Cardiac fibroblast (primary cell): ENCODE results near the gene CUL2.

ENCODE experiments used
- DNase-seq, 2 donors: peaks; one replicate each; pipeline versions ENCODE4 v3.0.0 to v3.0.0-alpha.2; 2010; ENCODE audit warnings: low read depth in 2 of 2
- H3K4me3 ChIP-seq, 2 donors: replicated peaks in 1 of 2; 1 replicate in 1 of 2; 2 replicates in 1 of 2; pipeline ENCODE4 v1.5.1; 2011; ENCODE audit warnings: low read depth in 2 of 2, low read length in 2 of 2, mild to moderate bottlenecking in 2 of 2, moderate library complexity in 1 of 2
- TF ChIP-seq, protein P1 (sequence below): IDR thresholded peaks from one replicate; pipeline ENCODE4 v1.5.1; 2011; ENCODE audit warnings: low read depth, mild to moderate bottlenecking, low read length, inconsistent platforms

CUL2 gene

DNA sequence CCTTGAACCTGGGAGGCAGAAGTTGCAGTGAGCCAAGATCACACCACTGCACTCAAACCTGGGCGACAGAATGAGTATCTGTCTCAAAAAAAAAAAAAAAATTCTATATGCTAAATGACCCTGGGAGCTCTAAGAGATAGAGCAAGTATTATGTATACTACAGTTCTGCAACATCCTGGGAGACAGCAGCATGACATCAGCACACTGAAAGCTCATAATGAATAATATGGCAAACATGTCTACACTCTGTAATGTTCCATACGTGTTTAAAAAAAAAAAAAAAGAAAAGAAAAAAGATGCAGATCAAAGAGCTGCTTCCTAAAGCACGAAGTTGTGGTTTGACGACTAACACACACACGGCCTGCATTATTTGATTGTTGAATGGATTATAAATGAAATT lies 72.5 kb downstream of the CUL2 start:
- TF ChIP-seq, protein P1, sequence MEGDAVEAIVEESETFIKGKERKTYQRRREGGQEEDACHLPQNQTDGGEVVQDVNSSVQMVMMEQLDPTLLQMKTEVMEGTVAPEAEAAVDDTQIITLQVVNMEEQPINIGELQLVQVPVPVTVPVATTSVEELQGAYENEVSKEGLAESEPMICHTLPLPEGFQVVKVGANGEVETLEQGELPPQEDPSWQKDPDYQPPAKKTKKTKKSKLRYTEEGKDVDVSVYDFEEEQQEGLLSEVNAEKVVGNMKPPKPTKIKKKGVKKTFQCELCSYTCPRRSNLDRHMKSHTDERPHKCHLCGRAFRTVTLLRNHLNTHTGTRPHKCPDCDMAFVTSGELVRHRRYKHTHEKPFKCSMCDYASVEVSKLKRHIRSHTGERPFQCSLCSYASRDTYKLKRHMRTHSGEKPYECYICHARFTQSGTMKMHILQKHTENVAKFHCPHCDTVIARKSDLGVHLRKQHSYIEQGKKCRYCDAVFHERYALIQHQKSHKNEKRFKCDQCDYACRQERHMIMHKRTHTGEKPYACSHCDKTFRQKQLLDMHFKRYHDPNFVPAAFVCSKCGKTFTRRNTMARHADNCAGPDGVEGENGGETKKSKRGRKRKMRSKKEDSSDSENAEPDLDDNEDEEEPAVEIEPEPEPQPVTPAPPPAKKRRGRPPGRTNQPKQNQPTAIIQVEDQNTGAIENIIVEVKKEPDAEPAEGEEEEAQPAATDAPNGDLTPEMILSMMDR, result no peak
- no peak for DNase-seq
- no peak overlapping the region for H3K4me3 ChIP-seq

DNA sequence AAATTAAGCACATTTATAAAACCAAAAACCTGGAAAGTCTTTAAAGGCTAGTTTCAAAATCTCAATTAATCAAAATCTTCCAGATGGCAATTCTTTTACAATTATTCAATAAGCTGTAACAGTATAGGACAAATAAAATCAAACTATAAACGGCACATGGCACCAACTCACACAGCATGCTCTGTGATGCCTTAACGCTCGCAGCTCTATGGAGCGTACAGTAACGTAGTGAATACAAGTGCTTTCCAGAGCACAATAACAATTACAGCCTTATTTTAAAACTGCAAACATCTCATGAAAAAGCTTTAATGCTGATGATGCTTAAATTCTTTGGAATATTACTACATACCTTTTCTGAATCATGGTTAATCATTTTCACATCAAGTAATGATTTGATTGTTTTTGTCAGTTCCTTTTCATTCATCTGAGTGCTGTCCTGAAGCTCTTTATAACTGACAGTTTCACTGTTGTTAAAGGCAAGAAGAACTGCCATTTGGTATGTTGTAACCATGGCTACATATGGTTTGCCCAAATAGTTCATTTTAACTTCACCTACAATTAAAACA lies 74.2 kb downstream of the CUL2 start:
- no peak overlapping the region for H3K4me3 ChIP-seq
- TF ChIP-seq, protein P1, result no peak
- no peak for DNase-seq

DNA sequence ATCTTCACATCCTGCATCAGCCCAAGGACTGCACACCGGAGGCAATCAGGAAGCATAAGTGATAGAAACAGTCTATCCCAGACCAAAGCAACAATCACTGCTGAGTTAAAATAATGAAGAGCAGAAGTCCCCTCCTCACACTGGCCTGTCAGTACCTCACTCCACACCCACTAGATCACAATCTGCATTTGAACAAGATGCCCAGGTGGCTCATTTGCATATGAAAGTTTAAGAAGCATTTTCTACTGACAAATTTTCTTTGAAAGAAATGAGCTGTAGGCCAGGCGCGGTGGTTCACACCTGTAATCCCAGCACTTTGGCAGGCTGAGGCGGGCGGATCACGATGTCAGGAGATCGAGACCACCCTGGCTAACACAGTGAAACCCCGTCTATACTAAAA lies 77.4 kb downstream of the CUL2 start:
- DNase-seq, result no peak
- TF ChIP-seq, protein P1, result no peak
- no peak overlapping the region for H3K4me3 ChIP-seq

DNA sequence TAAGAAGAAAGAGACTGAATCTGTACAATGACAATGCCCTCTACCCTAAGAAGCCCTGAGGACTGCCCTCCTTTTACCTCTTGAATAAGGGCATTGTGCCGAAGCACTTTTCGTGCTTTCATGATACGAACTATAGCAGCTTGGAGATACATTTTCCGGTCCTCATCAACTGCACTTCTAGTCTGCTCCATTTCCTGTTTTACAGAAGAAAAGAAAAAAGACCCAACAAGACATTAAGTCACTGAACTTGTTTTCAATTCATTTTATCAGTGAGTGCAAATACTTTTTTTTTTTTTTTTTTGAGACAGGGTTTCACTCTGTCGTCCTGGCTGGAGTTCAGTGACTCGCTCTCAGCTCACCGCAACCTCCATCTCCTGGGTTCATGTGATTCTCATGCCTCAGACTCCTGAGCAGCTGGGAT lies 78.4 kb downstream of the CUL2 start:
- H3K4me3 ChIP-seq, result no peak overlapping the region
- DNase-seq, result peak in 1 of 2 donors; percentile 45
- TF ChIP-seq, protein P1, result no peak

DNA sequence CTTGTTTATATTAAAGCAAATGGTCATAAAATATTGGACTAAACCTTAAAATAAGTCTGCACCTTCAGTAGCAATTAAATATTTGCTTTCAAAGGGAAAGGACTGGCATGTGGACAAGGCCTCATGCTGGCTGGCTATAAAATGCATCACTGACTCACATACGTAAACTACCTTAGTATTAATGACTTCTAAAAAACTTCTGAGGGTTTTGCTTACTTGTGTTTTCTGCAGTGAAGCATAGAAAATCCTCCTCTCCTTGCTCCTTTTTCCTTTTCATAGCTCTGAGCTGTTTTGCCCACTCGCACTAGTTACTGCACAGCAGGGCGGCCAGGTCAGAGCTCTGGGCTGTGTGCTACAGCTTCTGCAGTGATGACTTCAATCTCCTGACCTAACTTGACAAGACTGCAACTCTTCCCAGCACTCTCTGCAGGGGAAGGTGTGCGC lies 82.3 kb downstream of the CUL2 start:
- H3K4me3 ChIP-seq, result no peak overlapping the region
- DNase-seq, result no peak
- TF ChIP-seq, protein P1, result no peak

DNA sequence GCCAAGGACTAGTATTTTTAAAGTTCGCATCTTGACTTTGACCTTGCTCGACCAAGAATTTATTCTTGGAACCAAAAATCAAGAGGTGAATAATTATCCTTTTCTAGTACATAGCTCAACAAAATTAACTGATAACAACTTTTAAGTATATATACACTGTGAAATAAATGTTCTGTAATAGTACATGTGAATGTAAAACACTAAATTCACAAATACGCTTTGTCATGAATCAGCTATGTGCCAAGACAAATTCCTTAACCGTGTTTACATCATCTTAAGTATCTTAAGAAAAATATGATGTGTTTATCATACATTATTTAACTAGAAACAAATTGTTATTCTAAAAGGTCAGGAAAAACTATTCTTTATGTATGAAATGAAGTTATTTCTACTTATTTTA lies 83.3 kb downstream of the CUL2 start:
- TF ChIP-seq, protein P1, result no peak
- no peak overlapping the region for H3K4me3 ChIP-seq
- DNase-seq, result peak; percentile 70 to 92

DNA sequence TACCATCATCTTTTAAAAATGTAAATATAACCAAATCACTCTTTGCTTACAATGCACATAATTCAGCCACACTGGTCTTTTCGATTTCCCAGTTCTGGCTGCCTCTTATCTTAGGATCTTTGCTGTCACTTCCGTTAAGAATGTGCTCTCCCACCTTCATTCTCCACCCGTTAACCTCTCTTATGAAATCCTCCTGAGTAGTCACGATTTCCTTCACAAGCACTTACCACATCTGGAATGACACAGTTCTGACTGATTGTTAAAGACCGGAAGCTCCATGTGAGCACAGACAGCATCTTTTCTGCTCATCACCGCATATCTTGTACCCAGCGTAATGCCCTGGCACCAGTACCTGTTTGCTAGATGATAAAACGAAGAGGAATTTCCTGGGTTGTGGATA lies 84.3 kb downstream of the CUL2 start:
- no peak overlapping the region for H3K4me3 ChIP-seq
- peak; percentile 93 to 100 for DNase-seq
- TF ChIP-seq, protein P1, result no peak
